ENCODE results near the gene MRPL14.

The MRPL14 gene

DNA sequence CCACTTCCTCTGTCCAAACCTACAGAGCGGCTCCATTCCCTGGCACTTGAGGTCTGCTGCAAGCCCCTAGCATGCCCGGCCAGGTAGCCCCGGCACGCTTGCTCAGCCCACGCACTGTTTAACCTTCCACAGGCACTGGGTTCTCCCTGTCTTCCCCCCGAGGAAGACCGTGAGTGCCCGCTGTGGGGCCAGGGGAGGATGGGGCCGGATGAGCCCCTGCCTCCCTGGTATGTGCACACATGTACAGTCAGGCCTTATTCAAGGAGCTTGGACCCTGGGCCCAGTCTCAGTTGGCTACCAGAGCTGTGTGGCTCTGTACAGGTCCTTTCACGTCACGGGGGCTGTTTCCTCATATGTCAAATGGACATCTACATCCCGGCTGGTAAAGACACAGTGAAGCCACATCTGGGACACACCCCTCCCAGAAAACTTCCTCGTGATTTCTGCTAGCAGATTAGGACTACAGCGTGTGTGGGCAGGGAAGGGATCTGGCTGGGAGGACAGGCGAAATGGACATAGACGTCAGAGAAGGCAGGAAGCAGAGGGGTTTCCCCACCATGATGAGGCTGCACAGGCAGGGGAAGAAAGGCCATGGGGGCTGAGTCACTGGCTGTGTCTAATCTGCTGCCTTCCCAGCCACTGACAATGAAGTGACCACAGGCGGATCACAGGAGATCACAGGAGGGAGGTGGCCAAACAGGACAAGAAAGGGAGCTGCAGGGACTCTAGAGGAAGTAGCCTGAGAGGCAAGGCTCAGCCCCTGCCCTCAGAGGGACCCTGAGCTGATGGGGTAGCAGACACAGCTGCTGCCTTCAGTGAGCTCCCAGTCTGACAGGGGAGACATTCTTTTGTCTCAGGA, 62.9 kb downstream of the MRPL14 start:
- DNase-seq = peak; percentile 27

DNA sequence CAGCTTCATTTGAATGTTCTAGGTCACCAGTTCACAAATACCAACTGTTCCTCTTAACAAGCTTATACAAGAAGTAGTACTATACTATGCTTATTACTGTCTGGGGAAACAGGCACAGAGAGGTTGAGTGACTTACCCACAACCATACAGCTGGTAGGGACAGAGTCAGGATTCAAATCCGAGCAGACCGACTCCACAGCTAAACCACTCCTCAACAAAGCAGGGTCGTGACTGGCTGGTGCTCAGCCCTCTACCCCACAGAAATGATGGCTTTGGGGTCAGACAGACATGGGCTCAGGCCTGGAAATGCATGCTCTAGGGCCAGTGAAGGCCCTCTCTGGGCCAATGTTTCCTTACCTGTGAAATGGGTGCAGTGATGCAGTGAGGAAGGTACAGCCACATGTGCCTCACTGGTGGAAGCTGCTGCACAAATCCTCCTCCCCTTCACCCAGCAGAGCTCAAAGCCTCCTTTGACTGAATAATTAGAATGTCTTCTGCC, 63.6 kb downstream of the MRPL14 start:
- no peak for DNase-seq
